ENCODE results near the gene TTC34. TPM values are rescaled to one million over a fixed set of nuclear protein-coding genes. Genes with fewer than 3 reads are reported as not detected.

Gene TTC34
- total RNA-seq, 1 experiment from 2014 or later: 0.92 TPM

DNA sequence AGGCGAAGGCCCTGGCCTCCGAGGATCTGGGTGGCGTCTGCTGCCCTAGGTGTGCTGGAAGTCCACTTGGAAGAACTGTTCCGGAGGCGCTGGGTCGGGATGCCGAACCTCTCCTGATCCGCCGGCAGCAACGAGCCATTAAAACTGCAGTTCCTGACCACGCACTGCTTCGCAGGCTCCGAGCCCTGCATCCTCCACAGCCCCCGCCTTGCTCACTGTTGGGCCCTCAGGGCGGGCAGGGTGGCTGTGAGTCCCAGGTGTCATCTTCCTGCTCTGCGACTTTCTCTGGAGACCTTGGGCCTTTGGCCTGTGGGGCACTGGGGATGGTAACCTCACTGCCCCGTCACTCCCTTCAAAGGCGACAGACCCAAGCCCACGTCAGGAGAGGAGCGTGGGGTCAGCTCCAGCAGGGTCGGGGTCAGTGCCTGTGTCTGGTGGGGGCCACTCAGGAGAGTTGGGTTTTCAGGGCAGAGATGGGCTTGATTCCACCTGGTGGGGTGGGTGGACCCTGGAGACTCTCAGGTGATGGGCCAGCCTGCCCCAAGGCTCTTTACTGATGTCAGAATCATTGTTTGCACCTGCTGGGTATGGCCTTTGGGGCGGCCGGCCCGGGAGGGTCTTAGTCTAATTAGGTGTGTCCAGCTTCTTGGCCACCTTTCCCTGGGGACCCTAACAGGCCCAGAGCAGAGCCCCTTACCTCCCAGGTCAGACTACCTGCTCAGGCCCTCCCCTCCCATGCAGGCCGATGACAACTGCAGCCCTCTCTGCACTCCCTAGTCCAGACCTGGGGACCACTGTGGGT, 211.9 kb downstream of the TTC34 start:
- Histone ChIP-seq H2BK12ac (ENCODE audit: insufficient read length, low read depth, low read length) (no peak overlapping the region), H2BK15ac (ENCODE audit: low read depth, low read length) (no peak overlapping the region), H3K18ac (ENCODE audit: insufficient read length, low read depth, low read length) (no peak overlapping the region), H3K9me3 (ENCODE audit: control insufficient read depth, low read depth, low read length) (no peaks in the 10 kb centered on the region), H3K27ac (ENCODE audit: insufficient read length, low read depth, low read length) (no peak overlapping the region), H3K9ac (ENCODE audit: extremely low read depth, insufficient read length, low read length) (no peak overlapping the region), H4K5ac (ENCODE audit: insufficient read length, low read depth, low read length) (no peak overlapping the region), H3K23me2 (ENCODE audit: insufficient read length, low read depth, low read length, poor library complexity, severe bottlenecking) (peaks cover 10% of the 10 kb centered on the region), H3K56ac (ENCODE audit: insufficient read length, low read depth, low read length) (no peak overlapping the region), H3K79me2 (ENCODE audit: insufficient read depth, low read length) (no peaks in the 10 kb centered on the region), H3K4me1 (ENCODE audit: insufficient read depth, low read length) (no peaks in the 10 kb centered on the region), H4K8ac (replicated peaks; ENCODE audit: insufficient read length, low read depth, low read length) (no peak overlapping the region), H3K4me2 (ENCODE audit: insufficient read depth, insufficient read length, low read length) (no peak overlapping the region), H3T11ph (ENCODE audit: low read length) (no peak overlapping the region), H3K14ac (ENCODE audit: insufficient read depth, low read length) (no peak overlapping the region), H2AK5ac (ENCODE audit: insufficient read length, low read length) (no peak overlapping the region), H4K91ac (ENCODE audit: insufficient read length, low read depth, low read length) (no peak overlapping the region), H2BK20ac (ENCODE audit: low read depth, low read length, poor library complexity, severe bottlenecking) (no peak overlapping the region), H3K27me3 (ENCODE audit: insufficient read depth, low read length) (no peaks in the 10 kb centered on the region), H2AFZ (ENCODE audit: low read length) (no peak overlapping the region), H3K4ac (ENCODE audit: low read depth, low read length) (no peak overlapping the region), H4K20me1 (ENCODE audit: control insufficient read depth, insufficient read depth, insufficient read length) (no peaks in the 10 kb centered on the region), H2BK120ac (ENCODE audit: low read depth, low read length, poor library complexity, severe bottlenecking) (no peak overlapping the region), H3K79me1 (ENCODE audit: insufficient read depth, low read depth, low read length, poor library complexity, severe bottlenecking) (no peaks in the 10 kb centered on the region), H3K23ac (ENCODE audit: insufficient read length, low read depth, low read length) (no peak overlapping the region), H2BK5ac (ENCODE audit: insufficient read length, low read length) (no peak overlapping the region)
- Mint-ChIP-seq H3K4me1 (peaks cover 7 to 11% of the 10 kb centered on the region in 2 experiments), H3K36me3 (ENCODE audit: insufficient read depth in 1 of 3, low read depth in 3 of 3) (peaks cover 8 to 24% (median 13%) of the 10 kb centered on the region in 3 experiments), H3K9me3 (peaks cover 4 to 11% of the 10 kb centered on the region in 2 experiments; a peak in 3 of 5 replicates), H3K27me3 (ENCODE audit: low read depth) (peaks cover 2% of the 10 kb centered on the region; the same call in 1 of the 2 replicates), H3K4me3 (no peak overlapping the region), H3K27ac (no peak overlapping the region)
- WGBS (ENCODE audit: extremely low coverage, insufficient read length, low lambda C conversion rate): no CpG with 5 or more reads among the region's 25 CpGs
- no peak for DNase-seq
- TF ChIP-seq, protein P1, sequence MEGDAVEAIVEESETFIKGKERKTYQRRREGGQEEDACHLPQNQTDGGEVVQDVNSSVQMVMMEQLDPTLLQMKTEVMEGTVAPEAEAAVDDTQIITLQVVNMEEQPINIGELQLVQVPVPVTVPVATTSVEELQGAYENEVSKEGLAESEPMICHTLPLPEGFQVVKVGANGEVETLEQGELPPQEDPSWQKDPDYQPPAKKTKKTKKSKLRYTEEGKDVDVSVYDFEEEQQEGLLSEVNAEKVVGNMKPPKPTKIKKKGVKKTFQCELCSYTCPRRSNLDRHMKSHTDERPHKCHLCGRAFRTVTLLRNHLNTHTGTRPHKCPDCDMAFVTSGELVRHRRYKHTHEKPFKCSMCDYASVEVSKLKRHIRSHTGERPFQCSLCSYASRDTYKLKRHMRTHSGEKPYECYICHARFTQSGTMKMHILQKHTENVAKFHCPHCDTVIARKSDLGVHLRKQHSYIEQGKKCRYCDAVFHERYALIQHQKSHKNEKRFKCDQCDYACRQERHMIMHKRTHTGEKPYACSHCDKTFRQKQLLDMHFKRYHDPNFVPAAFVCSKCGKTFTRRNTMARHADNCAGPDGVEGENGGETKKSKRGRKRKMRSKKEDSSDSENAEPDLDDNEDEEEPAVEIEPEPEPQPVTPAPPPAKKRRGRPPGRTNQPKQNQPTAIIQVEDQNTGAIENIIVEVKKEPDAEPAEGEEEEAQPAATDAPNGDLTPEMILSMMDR (conservative IDR thresholded peaks at IDR 0.05): no peak

Measured in H9 (cell line).